NCI-H2227 treated with DMSO at 0.1 percent for 48 hours (cell line): ENCODE measurements around the gene ARNT2.

ENCODE experiments used
- DNase-seq: peaks from one replicate; lab custom pipeline; 2025; lab: John Stamatoyannopoulos, UW

ARNT2 gene

GRCh38 chr15:80514071-80514780 is 110.0 kb downstream of the ARNT2 start:
- DNase-seq = no peak

- DNase-seq = no peak
These were observed 113.1 kb downstream of the ARNT2 start for GRCh38 chr15:80517290-80517689.

- DNase-seq = no peak
These were observed 114.3 kb downstream of the ARNT2 start for GRCh38 chr15:80518522-80518921.

- DNase-seq = no peak
These were observed 119.6 kb downstream of the ARNT2 start for GRCh38 chr15:80523746-80524145.

- no peak for DNase-seq
These were observed 121.7 kb downstream of the ARNT2 start for GRCh38 chr15:80525853-80526252.

GRCh38 chr15:80526556-80527340 is 122.6 kb downstream of the ARNT2 start:
- no peak for DNase-seq

GRCh38 chr15:80527406-80527805 is 123.2 kb downstream of the ARNT2 start:
- no peak for DNase-seq

GRCh38 chr15:80527961-80528360 is 123.8 kb downstream of the ARNT2 start:
- DNase-seq = no peak

GRCh38 chr15:80530737-80531365 is 126.7 kb downstream of the ARNT2 start:
- no peak for DNase-seq

- DNase-seq = no peak
These were observed 127.2 kb downstream of the ARNT2 start for GRCh38 chr15:80531388-80531787.

GRCh38 chr15:80531796-80532195 is 127.6 kb downstream of the ARNT2 start:
- no peak for DNase-seq

- no peak for DNase-seq
These were observed 129.7 kb downstream of the ARNT2 start for GRCh38 chr15:80533790-80534333.

- DNase-seq = no peak
These were observed 132.0 kb downstream of the ARNT2 start for GRCh38 chr15:80536231-80536630.

GRCh38 chr15:80536716-80537115 is 132.5 kb downstream of the ARNT2 start:
- DNase-seq = no peak

GRCh38 chr15:80545078-80545477 is 140.9 kb downstream of the ARNT2 start:
- DNase-seq = no peak

GRCh38 chr15:80547264-80547663 is 143.1 kb downstream of the ARNT2 start:
- no peak for DNase-seq

GRCh38 chr15:80549191-80549590 is 145.0 kb downstream of the ARNT2 start:
- DNase-seq = no peak

GRCh38 chr15:80549654-80550053 is 145.5 kb downstream of the ARNT2 start:
- no peak for DNase-seq

- no peak for DNase-seq
These were observed 146.2 kb downstream of the ARNT2 start for GRCh38 chr15:80550219-80550907.

GRCh38 chr15:80550908-80551260 is 146.7 kb downstream of the ARNT2 start:
- DNase-seq = no peak

GRCh38 chr15:80551348-80551747 is 147.2 kb downstream of the ARNT2 start:
- no peak for DNase-seq

GRCh38 chr15:80554560-80554959 is 150.4 kb downstream of the ARNT2 start:
- DNase-seq = no peak
